GM12878 (cell line): ENCODE data around the gene PLCB4.

Experiments used
- CHD2 ChIP-seq: IDR thresholded peaks from 2 replicates; pipeline ENCODE4 v1.6.1; 2011; ENCODE audit warnings: low read depth, low read length, improper control_type of control experiment, borderline replicate concordance
- CHD4 ChIP-seq: fragments of 200-600 bp; sonication (generic); IDR thresholded peaks from 2 replicates; pipeline ENCODE4 v1.6.1; 2016; ENCODE audit warnings: mild to moderate bottlenecking
- CTCF ChIP-seq, 3 experiments: IDR thresholded peaks in 2 of 3; conservative IDR thresholded peaks in 1 of 3; 2 replicates each; pipeline ENCODE4 v1.5.1; 2011; ENCODE audit warnings: low read depth in 3 of 3, low read length in 3 of 3, mild to moderate bottlenecking in 3 of 3, control low read depth in 2 of 3, moderate library complexity in 2 of 3, inconsistent platforms in 1 of 3, mixed read lengths in 1 of 3; ENCODE audit not compliant: control insufficient read depth in 2 of 3, insufficient read depth in 1 of 3; ENCODE audit errors: extremely low read depth in 1 of 3
- HDAC2 ChIP-seq: fragments of 200-600 bp; sonication (generic); IDR thresholded peaks from 2 replicates; pipeline ENCODE4 v1.6.1; 2017
- POLR2AphosphoS5 ChIP-seq: IDR thresholded peaks from 2 replicates; pipeline ENCODE4 v1.6.1; 2011; ENCODE audit warnings: mild to moderate bottlenecking, low read length, inconsistent platforms
- REST ChIP-seq: IDR thresholded peaks from 2 replicates; pipeline ENCODE4 v1.6.1; 2012; ENCODE audit warnings: mild to moderate bottlenecking, low read depth, low read length
- ZNF274 ChIP-seq: IDR thresholded peaks from one replicate; pipeline ENCODE4 v1.8.0; 2011; ENCODE audit not compliant: insufficient read length, insufficient read depth

- no peak for TF ChIP-seq CTCF (IDR thresholded peaks at IDR 0.05 in 2 of 3, conservative IDR thresholded peaks at IDR 0.05 in 1 of 3; ENCODE audit: control insufficient read depth in 2 of 3, extremely low read depth in 1 of 3, insufficient read depth in 1 of 3, low read depth in 3 of 3, low read length in 3 of 3)
- no peak for TF ChIP-seq HDAC2
- no peak for TF ChIP-seq POLR2AphosphoS5
- TF ChIP-seq ZNF274: no peak
- no peak for TF ChIP-seq REST
- TF ChIP-seq CHD4: no peak
- no peak for TF ChIP-seq CHD2
These were observed 355.7 kb downstream of the PLCB4 start for GRCh38 chr20:9424551-9424950.
